K562 (cell line): Measurements from ENCODE around the gene CACNA1C.

Source experiments
- HDGF ChIP-seq: fragments of 450-650 bp; IDR thresholded peaks from 2 replicates; pipeline ENCODE4 v1.6.1; 2016
- JUNB ChIP-seq: fragments of 450-650 bp; formaldehyde crosslinking; conservative IDR thresholded peaks from 2 replicates; pipeline ENCODE4 v1.4.0; 2020; ENCODE audit warnings: mild to moderate bottlenecking
- NFATC3 ChIP-seq: fragments of 450-650 bp; IDR thresholded peaks from 2 replicates; pipeline ENCODE4 v1.6.1; 2017; ENCODE audit warnings: mild to moderate bottlenecking
- PHF20 ChIP-seq: fragments of 450-650 bp; IDR thresholded peaks from 2 replicates; pipeline ENCODE4 v1.6.1; 2018; ENCODE audit not compliant: partially characterized antibody
- PHF21A ChIP-seq: fragments of 450-650 bp; IDR thresholded peaks from 2 replicates; pipeline ENCODE4 v1.6.1; 2017; ENCODE audit warnings: low read depth, borderline replicate concordance
- POLR2AphosphoS2 ChIP-seq: IDR thresholded peaks from 2 replicates; pipeline ENCODE4 v1.6.1; 2012; ENCODE audit warnings: low read length, improper control_type of control experiment
- PTBP1 ChIP-seq: fragments of 200-400 bp; formaldehyde crosslinking; IDR thresholded peaks from 2 replicates; pipeline ENCODE4 v1.6.1; 2017; ENCODE audit warnings: low read depth, low read length
- TSC22D4 ChIP-seq: fragments of 450-650 bp; IDR thresholded peaks from 2 replicates; pipeline ENCODE4 v1.6.1; 2016; ENCODE audit warnings: missing genetic modification characterization, missing biosample characterization, control low read depth
- ZFP30 ChIP-seq: fragments of 250-450 bp; sonication (Bioruptor Pico); IDR thresholded peaks from 2 replicates; pipeline ENCODE4 v1.8.0; 2022; ENCODE audit warnings: moderate library complexity, mild to moderate bottlenecking, inconsistent platforms, borderline replicate concordance
- ZFX ChIP-seq: sonication (generic); formaldehyde crosslinking; IDR thresholded peaks from 2 replicates; pipeline ENCODE4 v1.8.0; 2022; ENCODE audit warnings: mild to moderate bottlenecking, missing genetic modification reagents, moderate library complexity
- TF ChIP-seq, protein P1 (sequence below): sonication (generic); formaldehyde crosslinking; IDR thresholded peaks from 2 replicates; pipeline ENCODE4 v1.8.1; 2023; ENCODE audit warnings: mild to moderate bottlenecking, missing genetic modification reagents, moderate library complexity
- TF ChIP-seq, protein P2 (sequence below): IDR thresholded peaks from 3 replicates; pipeline ENCODE4 v1.6.1; 2011; ENCODE audit warnings: borderline replicate concordance, mild to moderate bottlenecking, moderate library complexity; ENCODE audit not compliant: insufficient read length; ENCODE audit errors: extremely low read depth
- TF ChIP-seq, protein P3 (sequence below), 3 experiments: IDR thresholded peaks in 2 of 3; conservative IDR thresholded peaks in 1 of 3; 2 replicates each; pipeline ENCODE4 v1.5.1; 2011 to 2012; ENCODE audit warnings: low read length in 3 of 3, mild to moderate bottlenecking in 3 of 3, control low read depth in 2 of 3, improper control_type of control experiment in 1 of 3, inconsistent platforms in 1 of 3, low read depth in 1 of 3, mixed read lengths in 1 of 3, moderate library complexity in 1 of 3; ENCODE audit not compliant: insufficient read depth in 2 of 3
- TF ChIP-seq, protein P4 (sequence below): fragments of 150-350 bp; conservative IDR thresholded peaks from 2 replicates; pipeline ENCODE4 v1.6.1; 2014; ENCODE audit warnings: low read length

DNA sequence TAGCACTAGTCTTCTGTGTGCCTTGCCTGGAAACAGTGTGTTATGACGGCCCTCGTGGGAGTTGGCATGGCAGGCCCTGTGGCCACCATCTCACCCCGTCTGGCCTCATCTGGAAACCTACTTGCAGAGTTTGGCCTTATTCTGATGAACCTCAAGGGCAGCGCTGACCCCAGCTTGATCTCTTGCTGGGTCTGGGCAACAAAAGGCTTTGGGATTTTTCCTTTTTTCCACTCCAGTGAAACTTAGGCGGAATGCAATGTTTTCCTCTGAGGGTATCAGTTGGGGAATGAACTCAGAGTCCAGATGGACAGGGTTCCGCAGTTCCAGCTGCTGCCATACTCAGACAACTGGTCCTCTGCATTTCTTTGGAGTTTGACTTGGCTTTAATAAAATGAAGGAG is 15.9 kb downstream of the CACNA1C start:
- TF ChIP-seq JUNB (CRISPR knock-in tag), result no peak
- TF ChIP-seq, protein P1, sequence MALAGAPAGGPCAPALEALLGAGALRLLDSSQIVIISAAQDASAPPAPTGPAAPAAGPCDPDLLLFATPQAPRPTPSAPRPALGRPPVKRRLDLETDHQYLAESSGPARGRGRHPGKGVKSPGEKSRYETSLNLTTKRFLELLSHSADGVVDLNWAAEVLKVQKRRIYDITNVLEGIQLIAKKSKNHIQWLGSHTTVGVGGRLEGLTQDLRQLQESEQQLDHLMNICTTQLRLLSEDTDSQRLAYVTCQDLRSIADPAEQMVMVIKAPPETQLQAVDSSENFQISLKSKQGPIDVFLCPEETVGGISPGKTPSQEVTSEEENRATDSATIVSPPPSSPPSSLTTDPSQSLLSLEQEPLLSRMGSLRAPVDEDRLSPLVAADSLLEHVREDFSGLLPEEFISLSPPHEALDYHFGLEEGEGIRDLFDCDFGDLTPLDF, result no peak
- no peak for TF ChIP-seq NFATC3
- no peak for TF ChIP-seq ZFP30 (CRISPR knock-in tag)
- TF ChIP-seq PTBP1, result no peak
- TF ChIP-seq, protein P2, sequence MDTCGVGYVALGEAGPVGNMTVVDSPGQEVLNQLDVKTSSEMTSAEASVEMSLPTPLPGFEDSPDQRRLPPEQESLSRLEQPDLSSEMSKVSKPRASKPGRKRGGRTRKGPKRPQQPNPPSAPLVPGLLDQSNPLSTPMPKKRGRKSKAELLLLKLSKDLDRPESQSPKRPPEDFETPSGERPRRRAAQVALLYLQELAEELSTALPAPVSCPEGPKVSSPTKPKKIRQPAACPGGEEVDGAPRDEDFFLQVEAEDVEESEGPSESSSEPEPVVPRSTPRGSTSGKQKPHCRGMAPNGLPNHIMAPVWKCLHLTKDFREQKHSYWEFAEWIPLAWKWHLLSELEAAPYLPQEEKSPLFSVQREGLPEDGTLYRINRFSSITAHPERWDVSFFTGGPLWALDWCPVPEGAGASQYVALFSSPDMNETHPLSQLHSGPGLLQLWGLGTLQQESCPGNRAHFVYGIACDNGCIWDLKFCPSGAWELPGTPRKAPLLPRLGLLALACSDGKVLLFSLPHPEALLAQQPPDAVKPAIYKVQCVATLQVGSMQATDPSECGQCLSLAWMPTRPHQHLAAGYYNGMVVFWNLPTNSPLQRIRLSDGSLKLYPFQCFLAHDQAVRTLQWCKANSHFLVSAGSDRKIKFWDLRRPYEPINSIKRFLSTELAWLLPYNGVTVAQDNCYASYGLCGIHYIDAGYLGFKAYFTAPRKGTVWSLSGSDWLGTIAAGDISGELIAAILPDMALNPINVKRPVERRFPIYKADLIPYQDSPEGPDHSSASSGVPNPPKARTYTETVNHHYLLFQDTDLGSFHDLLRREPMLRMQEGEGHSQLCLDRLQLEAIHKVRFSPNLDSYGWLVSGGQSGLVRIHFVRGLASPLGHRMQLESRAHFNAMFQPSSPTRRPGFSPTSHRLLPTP, result no peak
- TF ChIP-seq ZFX, result no peak
- TF ChIP-seq, protein P3, sequence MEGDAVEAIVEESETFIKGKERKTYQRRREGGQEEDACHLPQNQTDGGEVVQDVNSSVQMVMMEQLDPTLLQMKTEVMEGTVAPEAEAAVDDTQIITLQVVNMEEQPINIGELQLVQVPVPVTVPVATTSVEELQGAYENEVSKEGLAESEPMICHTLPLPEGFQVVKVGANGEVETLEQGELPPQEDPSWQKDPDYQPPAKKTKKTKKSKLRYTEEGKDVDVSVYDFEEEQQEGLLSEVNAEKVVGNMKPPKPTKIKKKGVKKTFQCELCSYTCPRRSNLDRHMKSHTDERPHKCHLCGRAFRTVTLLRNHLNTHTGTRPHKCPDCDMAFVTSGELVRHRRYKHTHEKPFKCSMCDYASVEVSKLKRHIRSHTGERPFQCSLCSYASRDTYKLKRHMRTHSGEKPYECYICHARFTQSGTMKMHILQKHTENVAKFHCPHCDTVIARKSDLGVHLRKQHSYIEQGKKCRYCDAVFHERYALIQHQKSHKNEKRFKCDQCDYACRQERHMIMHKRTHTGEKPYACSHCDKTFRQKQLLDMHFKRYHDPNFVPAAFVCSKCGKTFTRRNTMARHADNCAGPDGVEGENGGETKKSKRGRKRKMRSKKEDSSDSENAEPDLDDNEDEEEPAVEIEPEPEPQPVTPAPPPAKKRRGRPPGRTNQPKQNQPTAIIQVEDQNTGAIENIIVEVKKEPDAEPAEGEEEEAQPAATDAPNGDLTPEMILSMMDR (IDR thresholded peaks at IDR 0.05 in 2 of 3, conservative IDR thresholded peaks at IDR 0.05 in 1 of 3; ENCODE audit: insufficient read depth in 2 of 3, low read depth in 1 of 3, low read length in 3 of 3), result no peak
- TF ChIP-seq TSC22D4 (tag), result no peak
- TF ChIP-seq PHF21A, result no peak
- no peak for TF ChIP-seq POLR2AphosphoS2
- TF ChIP-seq HDGF, result no peak
- TF ChIP-seq PHF20, result no peak
- TF ChIP-seq, protein P4, sequence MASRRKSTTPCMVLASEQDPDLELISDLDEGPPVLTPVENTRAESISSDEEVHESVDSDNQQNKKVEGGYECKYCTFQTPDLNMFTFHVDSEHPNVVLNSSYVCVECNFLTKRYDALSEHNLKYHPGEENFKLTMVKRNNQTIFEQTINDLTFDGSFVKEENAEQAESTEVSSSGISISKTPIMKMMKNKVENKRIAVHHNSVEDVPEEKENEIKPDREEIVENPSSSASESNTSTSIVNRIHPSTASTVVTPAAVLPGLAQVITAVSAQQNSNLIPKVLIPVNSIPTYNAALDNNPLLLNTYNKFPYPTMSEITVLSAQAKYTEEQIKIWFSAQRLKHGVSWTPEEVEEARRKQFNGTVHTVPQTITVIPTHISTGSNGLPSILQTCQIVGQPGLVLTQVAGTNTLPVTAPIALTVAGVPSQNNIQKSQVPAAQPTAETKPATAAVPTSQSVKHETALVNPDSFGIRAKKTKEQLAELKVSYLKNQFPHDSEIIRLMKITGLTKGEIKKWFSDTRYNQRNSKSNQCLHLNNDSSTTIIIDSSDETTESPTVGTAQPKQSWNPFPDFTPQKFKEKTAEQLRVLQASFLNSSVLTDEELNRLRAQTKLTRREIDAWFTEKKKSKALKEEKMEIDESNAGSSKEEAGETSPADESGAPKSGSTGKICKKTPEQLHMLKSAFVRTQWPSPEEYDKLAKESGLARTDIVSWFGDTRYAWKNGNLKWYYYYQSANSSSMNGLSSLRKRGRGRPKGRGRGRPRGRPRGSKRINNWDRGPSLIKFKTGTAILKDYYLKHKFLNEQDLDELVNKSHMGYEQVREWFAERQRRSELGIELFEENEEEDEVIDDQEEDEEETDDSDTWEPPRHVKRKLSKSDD, result no peak
